ENCODE data around the gene PICK1. TPM values are rescaled to one million over a fixed set of nuclear protein-coding genes. Genes with fewer than 3 reads are reported as not detected.
A peak's percentile ranks its signal among the peaks of the same experiment; 100 is the strongest.

Gene PICK1
- total RNA-seq, 2 donors from 2014 or later = 33.9 to 56.2 TPM

DNA sequence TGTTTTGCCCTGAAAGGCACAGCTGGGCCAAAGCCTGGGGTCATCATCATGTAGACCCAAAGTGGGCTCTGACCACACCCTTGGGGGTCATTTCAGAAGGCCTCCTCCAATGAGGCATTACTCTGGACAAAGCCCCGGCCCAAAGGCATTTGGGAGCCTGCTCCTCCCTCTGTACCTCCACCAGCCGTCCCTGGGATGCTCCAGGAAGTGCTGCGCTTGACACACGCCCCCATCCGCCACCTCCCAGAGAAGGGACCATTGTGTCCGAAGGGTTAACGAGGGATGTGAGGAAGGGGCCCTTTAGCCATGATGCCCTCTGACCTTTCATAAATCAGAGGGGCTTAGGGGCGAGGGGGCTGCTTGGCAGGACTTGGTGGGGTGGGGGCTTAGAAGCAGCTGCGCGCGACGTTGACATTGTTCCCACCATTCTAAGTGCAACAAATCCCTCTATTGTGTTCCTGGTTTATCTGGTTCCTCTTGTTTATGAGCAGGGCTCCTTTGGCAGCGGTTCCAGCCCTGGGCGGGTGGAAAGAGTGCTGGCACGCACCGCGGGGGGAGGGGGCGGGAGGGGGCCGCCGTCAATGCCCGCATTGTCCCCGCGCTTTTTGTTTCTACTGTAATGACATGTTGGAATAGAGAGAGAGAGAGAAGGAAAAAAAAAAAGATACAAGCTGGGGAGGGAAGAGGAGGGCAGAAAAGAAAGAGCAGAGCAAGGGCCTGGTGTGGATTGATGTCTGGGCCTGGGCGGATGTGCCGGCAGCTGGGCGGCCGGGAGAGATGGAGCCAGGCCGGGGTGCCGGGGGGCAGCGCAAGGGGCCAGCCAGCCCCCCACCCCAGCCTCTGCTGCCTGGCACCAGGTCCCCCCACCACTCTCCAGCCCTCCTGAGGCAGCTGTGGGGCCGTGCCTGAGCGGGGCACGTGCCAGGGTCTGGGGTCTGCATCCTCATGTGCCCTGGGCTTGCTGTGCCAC is 40.7 kb upstream of the PICK1 start:
- no peak for DNase-seq (ENCODE audit: low spot score)
- Histone ChIP-seq H3K27ac (no peak overlapping the region), H3K27me3 (replicated peaks; ENCODE audit: insufficient read depth) (no peaks in the 10 kb centered on the region), H3K9me3 (no peaks in the 10 kb centered on the region), H3K36me3 (no peaks in the 10 kb centered on the region), H3K4me1 (ENCODE audit: control insufficient read depth in 1 of 2, low read depth in 2 of 2) (peaks cover 10 to 17% of the 10 kb centered on the region in 2 donors), H3K4me3 (peak overlapping the region; percentile 8)
- TF ChIP-seq, protein P1, sequence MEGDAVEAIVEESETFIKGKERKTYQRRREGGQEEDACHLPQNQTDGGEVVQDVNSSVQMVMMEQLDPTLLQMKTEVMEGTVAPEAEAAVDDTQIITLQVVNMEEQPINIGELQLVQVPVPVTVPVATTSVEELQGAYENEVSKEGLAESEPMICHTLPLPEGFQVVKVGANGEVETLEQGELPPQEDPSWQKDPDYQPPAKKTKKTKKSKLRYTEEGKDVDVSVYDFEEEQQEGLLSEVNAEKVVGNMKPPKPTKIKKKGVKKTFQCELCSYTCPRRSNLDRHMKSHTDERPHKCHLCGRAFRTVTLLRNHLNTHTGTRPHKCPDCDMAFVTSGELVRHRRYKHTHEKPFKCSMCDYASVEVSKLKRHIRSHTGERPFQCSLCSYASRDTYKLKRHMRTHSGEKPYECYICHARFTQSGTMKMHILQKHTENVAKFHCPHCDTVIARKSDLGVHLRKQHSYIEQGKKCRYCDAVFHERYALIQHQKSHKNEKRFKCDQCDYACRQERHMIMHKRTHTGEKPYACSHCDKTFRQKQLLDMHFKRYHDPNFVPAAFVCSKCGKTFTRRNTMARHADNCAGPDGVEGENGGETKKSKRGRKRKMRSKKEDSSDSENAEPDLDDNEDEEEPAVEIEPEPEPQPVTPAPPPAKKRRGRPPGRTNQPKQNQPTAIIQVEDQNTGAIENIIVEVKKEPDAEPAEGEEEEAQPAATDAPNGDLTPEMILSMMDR (IDR thresholded peaks at IDR 0.05) = no peak
- ATAC-seq (ENCODE audit: insufficient number of reproducible peaks, low FRiP score, low read depth) = no peak

DNA sequence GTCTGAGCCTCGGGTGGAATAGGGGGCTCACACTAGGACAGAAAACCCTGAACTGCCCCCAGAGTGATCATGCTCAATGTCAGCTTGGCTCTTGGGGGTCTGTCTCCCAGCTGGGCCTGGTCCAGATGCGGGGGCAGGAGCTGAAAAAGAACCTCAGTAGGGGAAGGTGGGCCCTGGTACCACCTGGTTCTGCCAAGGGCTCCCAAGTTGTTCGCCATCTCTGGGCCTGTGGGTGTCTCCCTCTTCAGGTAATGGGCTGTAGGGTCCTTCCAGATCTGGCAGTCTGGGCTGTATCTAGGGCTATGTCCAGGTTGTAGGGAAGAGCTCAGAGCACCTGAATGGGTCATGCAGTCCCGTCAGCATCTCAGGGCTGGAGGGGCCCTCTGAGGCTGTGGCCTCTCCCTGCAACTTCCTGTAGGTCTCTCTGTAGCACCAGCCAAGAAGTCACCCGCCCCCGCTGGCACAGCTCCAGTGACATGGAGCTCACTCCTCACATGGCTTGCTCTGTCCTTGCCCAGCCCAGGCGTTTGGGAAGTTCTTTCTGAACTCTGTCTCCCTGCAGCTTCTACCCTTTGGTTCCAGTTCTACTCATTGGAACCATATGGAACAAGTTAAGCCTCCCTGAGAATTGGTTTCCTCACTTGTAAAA is 39.8 kb upstream of the PICK1 start:
- DNase-seq (ENCODE audit: low spot score) = no peak
- TF ChIP-seq, protein P1 (IDR thresholded peaks at IDR 0.05) = no peak
- H3K36me3 ChIP-seq = no peaks in the 10 kb centered on the region
- no peaks in the 10 kb centered on the region for H3K9me3 ChIP-seq
- no peak overlapping the region for H3K4me3 ChIP-seq
- no peaks in the 10 kb centered on the region for H3K27me3 ChIP-seq (replicated peaks; ENCODE audit: insufficient read depth)
- H3K27ac ChIP-seq = no peak overlapping the region
- no peak for ATAC-seq (ENCODE audit: insufficient number of reproducible peaks, low FRiP score, low read depth)
- H3K4me1 ChIP-seq (ENCODE audit: control insufficient read depth in 1 of 2, low read depth in 2 of 2) = peaks cover 10 to 17% of the 10 kb centered on the region in 2 donors

DNA sequence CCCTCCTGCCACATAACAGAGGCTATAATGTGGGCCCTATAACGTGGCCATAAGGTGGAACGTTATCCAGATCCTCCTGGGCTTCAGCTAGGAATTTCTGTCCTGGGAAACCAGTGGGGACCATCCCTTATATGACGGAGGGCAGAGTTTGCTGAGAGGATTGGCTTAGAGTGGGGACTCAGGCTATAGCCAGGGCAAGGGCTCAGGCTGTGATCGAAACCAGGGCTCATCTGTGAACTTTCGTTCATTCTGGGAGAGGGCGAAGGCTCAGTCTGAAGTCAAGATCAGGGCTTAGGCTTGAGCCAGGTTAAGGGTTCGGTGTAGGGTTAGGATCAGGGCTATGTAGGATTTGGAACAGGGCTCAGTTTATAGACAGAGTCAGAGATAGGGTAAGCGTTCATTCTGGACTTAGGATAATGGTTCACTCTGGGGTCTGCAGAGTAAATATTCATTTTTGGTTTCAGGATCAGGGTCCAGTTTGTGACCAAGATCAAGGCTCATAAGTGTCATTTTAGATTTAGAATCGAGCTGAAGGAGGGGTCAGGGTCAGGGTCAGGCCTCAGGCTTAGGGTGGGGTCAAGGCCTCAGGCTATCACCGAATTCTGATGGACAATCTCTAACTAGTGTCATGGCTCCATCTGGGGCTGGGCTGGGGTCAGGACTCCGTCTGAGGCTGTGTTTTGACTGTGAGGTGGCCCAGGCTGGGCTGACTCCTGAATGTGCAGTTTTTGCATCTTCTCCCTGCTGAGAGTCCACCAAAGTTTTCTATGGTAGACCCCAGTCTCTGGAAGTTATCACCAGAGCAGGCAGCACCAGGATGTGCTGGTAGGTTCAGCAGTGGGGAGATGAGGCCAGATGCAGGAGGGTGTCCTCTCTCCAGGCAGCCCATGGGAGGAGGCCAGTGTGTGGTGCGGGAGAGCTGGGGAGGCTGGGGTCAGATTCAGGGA is 39.0 kb upstream of the PICK1 start:
- H3K4me1 ChIP-seq (ENCODE audit: control insufficient read depth in 1 of 2, low read depth in 2 of 2) = peaks cover 10 to 17% of the 10 kb centered on the region in 2 donors
- H3K27me3 ChIP-seq (replicated peaks; ENCODE audit: insufficient read depth) = no peaks in the 10 kb centered on the region
- no peak overlapping the region for H3K27ac ChIP-seq
- no peaks in the 10 kb centered on the region for H3K36me3 ChIP-seq
- DNase-seq (ENCODE audit: low spot score) (no peak), ATAC-seq (ENCODE audit: insufficient number of reproducible peaks, low FRiP score, low read depth) (no peak)
- TF ChIP-seq, protein P1 (IDR thresholded peaks at IDR 0.05) = no peak
- H3K4me3 ChIP-seq = no peak overlapping the region
- no peaks in the 10 kb centered on the region for H3K9me3 ChIP-seq

DNA sequence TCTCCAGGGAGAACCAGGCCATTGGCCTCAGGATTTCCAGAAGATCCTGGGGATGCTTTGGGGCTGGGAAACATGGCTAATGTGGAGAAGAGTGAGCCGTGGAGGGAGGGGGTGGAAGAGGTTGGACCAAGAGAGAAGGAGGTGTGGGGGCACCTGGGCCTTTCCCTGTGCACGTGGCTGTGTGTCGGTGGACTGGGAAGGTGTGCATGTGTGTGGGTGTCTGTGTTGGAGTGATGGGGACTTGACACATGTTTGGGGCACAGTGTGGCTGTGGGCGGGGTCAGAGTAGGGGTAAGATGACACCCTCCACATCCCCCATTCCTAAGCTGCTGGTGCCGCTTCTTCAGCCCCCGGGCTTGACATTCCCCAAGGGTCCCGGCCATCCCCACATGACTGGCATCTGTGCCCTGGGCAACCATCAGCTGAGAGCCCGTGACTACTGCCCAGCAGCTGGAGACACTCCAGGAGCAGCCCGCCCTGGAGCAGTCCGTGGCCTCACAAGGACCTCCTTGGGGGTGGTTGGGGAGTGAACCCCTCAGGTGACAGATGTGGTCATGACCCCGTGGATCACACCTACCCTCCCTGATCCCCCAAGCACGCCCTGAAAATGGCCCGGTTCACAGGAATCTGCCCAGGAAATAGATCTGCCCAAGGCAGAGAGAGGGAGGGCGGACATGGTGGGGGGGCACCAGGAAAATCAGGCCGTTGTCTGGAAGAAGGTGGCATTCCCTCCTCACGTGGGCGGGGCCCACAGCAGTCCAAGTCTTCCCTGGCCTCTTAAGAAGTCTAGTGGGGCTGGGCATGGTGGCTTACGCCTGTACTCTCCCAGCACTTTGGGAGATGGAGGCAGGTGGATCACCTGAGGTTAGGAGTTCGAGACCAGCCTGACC is 38.0 kb upstream of the PICK1 start:
- H3K4me1 ChIP-seq (ENCODE audit: control insufficient read depth in 1 of 2, low read depth in 2 of 2) = peaks cover 10 to 17% of the 10 kb centered on the region in 2 donors
- DNase-seq (ENCODE audit: low spot score) (no peak), ATAC-seq (ENCODE audit: insufficient number of reproducible peaks, low FRiP score, low read depth) (no peak)
- no peak overlapping the region for H3K4me3 ChIP-seq
- no peaks in the 10 kb centered on the region for H3K27me3 ChIP-seq (replicated peaks; ENCODE audit: insufficient read depth)
- no peaks in the 10 kb centered on the region for H3K36me3 ChIP-seq
- H3K27ac ChIP-seq = no peak overlapping the region
- TF ChIP-seq, protein P1 (IDR thresholded peaks at IDR 0.05) = no peak
- H3K9me3 ChIP-seq = no peaks in the 10 kb centered on the region
